OCI-LY3 (cell line): ENCODE data around the gene DCTN5.

ENCODE experiments used
- CTCF ChIP-seq: fragments of 200-600, 300-600 bp; sonication (generic); IDR thresholded peaks from 2 replicates; pipeline ENCODE4 v1.5.1; 2014; ENCODE audit warnings: antibody characterized with exemption, low read length, low read depth
- EZH2phosphoT487 ChIP-seq: fragments of 200-600 bp; shearing (Covaris generic); IDR thresholded peaks from 2 replicates; pipeline ENCODE4 v1.6.1; 2018; ENCODE audit warnings: antibody characterized with exemption, mixed run types, low read depth

DNA sequence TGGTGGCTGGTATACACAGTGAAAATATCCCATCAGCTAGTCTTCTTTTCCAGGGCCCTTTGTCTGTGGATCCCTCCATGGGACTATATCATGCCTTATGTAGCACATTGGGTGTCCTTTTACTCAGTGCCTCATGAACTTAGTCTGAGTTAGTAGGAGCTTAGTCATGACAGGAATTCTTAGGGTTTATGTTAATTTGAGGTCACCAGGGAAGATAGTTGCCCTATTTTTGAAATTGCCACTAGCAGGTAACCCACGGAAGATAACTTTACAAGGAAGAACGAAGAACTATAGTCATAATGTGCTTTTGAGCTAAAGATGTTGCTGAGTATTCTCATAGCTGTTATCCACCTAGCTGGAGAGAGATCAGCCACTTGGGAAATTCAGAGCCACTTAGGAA is 22.7 kb downstream of the DCTN5 start:
- no peak for TF ChIP-seq CTCF
- no peak for TF ChIP-seq EZH2phosphoT487
